LNCAP (cell line): ENCODE measurements around the gene TMEM255B.

ENCODE experiments used
- CTCF ChIP-seq: fragments of 450-650 bp; IDR thresholded peaks from 2 replicates; pipeline ENCODE4 v1.5.1; 2017; ENCODE audit warnings: mild to moderate bottlenecking

Gene TMEM255B

DNA sequence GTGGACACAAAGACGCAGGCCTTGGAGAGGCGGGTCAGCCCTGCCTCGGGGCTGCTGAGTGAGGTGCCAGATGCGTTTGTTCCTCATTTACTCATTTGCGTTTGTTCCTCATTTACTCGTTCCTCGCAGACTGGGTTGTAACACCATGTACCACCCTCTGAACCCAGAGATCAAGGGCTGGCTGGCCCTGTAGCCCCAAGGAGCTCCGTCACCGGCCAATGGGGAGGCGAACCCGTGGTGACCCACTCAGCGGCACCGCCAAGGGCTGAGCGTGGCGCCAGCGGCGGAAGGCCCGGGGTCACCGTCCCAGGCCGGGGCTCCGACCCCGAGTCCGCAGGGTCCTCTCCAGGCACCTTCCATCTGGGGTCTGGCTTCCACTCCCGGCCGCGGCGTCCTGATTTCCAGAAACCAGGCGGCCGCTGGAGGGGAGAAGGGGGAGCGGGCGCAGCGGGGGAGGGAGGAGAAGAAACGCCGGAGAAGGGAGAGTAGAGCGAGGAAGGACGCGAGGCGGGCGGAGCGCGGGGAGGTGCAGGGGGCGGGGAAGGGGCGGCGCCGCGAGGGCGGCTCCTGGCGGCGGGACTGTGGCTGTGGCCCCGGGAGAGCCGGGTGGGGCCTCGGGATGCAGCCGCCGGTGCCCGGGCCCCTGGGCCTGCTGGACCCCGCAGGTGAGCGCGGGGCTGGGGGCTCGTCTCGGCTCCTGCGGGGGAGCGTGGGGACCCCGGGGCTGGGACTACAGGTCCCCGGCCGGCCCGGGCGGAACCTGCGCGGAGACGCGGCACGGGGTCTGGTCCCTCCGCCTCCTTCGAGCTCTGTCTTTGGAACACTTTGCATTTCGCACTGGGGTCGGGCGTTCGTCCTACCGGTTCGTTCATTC is at the start of gene TMEM255B:
TMEM255B (plus strand) TSS at position 576 of the 874 bp plus-strand sequence; CDS start at position 620, 44 bp downstream.
- TF ChIP-seq CTCF, result peak; percentile 17; the same call in 1 of the 2 replicates

- TF ChIP-seq CTCF, result no peak
Measured at GRCh38 chr13:113722921-113723320, 36.1 kb upstream of the TMEM255B start.

DNA sequence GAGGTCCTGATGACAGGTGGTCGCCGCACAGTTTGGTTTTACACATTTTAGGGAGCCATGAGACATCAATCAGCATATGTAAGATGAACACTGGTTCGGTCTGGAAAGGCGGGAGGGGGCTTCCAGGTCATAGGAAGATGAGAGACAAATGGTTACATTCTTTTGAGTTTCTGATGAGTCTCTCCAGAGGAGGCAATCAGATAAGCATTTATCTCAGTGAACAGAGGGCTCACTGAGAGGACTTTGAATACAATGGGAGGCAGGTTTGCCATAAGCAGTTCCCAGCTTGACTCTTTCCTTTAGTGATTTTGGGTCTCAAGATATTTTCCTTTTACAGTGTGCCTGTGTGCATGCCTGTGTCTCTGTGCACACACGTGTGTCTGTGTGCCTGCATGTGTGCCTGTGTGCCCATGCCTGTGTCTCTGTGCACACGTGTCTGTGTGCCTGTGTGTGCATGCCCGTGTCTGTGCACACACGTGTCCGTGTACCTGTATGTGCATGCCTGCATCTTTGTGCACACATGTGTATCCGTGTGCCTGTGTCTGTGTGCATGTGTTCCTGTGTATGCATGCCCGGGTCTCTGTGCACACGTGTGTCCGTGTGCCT is 35.5 kb upstream of the TMEM255B start:
- no peak for TF ChIP-seq CTCF

- no peak for TF ChIP-seq CTCF
Measured at GRCh38 chr13:113724016-113724758, 34.8 kb upstream of the TMEM255B start.

- peak; percentile 54 for TF ChIP-seq CTCF
Measured at GRCh38 chr13:113724780-113725315, 34.2 kb upstream of the TMEM255B start.

DNA sequence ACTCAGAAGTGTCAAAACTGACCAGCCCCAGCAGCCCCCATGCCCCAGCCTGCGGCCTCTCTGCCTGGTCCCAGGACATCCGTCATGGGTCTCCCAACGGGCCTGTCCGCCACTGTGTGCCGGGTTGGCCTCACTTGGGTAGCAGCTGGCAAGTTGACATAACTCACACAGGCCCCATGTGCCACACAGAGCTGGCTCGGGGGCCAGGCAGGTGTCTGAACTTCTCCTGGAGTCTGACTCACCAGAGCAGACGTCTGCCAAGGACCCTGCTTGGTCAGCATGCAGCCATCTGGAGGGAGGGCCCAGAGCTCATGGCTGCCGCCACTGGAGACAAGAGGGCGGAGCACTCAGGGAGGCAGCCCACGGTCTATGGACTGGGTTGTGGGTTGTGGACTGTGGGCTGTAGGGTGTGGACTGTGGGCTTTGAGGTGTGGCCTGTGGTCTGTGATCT is 32.0 kb upstream of the TMEM255B start:
- TF ChIP-seq CTCF, result no peak

DNA sequence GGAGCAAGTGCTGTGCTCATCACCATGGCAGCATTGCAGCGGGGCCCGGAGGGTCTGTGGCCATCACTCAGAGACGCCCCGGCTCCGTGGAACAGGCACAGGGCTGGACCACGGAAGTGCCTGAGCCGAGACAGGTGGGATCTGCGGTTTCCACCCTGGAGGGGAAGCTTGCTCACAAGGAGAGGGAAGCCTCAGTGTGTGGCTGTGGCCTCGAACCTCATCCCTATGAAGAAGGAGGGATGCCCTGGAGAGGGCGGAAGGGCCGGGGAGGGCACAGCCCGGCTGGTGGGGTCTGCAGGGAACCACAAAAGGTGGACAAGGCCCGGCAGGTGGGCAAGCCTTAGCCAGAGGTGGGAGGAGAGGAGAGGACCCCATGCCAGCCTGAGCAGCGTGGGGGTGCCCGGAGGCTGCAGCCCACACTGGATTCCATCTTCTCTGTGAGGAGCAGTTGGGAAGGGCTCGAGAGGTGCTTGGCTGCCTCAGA is 30.4 kb upstream of the TMEM255B start:
- no peak for TF ChIP-seq CTCF
